Upper lobe of left lung (tissue), 6 donors: ENCODE measurements around the gene BLOC1S3. TPM values are rescaled to one million over a fixed set of nuclear protein-coding genes. Genes with fewer than 3 reads are reported as not detected.

ENCODE experiments used
- ATAC-seq, 2 donors: fragments of 200-7000 bp; cut with Tn5 transposase; one replicate each; pipeline ENCODE4 v1.9.1; 2022; ENCODE audit warnings: mild to moderate bottlenecking in 2 of 2, moderate library complexity in 2 of 2; ENCODE audit not compliant: low FRiP score in 2 of 2
- DNase-seq, 2 donors: peaks; one replicate each; pipeline ENCODE4 v3.0.0-alpha.2; 2019 to 2020
- H3K27ac ChIP-seq, 4 donors: fragments of 200-600 bp; sonication (generic); one replicate each; pipeline ENCODE4 v1.5.1; 2016 to 2019
- H3K27me3 ChIP-seq, 4 donors: fragments of 200-600 bp; sonication (generic); one replicate each; pipeline ENCODE4 v1.5.1; 2017 to 2019
- H3K36me3 ChIP-seq, 4 donors: fragments of 200-600 bp; sonication (generic); one replicate each; pipeline ENCODE4 v1.5.1; 2016 to 2019
- H3K4me1 ChIP-seq, 4 donors: fragments of 200-600 bp; sonication (generic); one replicate each; pipeline ENCODE4 v1.5.1; 2018 to 2019
- H3K4me3 ChIP-seq, 4 donors: fragments of 200-600 bp; sonication (generic); one replicate each; pipeline ENCODE4 v1.5.1; 2017 to 2019; ENCODE audit warnings: mild to moderate bottlenecking in 2 of 4, moderate library complexity in 1 of 4
- H3K9me3 ChIP-seq, 4 donors: fragments of 200-600 bp; sonication (generic); one replicate each; pipeline ENCODE4 v1.5.1; 2018 to 2019
- EP300 ChIP-seq, 4 donors: sonication (generic); formaldehyde crosslinking; IDR thresholded peaks; one replicate each; pipeline ENCODE4 v1.5.1; 2017; ENCODE audit warnings: antibody characterized with exemption in 4 of 4, control low read depth in 2 of 4
- POLR2A ChIP-seq, 4 donors: fragments of 450-650 bp; IDR thresholded peaks; one replicate each; pipeline ENCODE4 v1.5.1; 2016 to 2017; ENCODE audit warnings: antibody characterized with exemption in 4 of 4, mild to moderate bottlenecking in 2 of 4
- POLR2AphosphoS5 ChIP-seq, 2 donors: sonication (generic); formaldehyde crosslinking; IDR thresholded peaks; one replicate each; pipeline ENCODE4 v1.5.1; 2017; ENCODE audit warnings: antibody characterized with exemption in 2 of 2
- WGBS, 2 donors: methylation state at CpG; one replicate each; pipeline ENCODE4 v1.1.5; 2017 to 2018; 5-methylcytosine and 5-hydroxymethylcytosine counted together
- total RNA-seq, 6 donors: library from RNA; depleted of rRNA in 4 of 6; stranded (reverse); fragments of >200 nt in 4 of 6; gene quantifications; one replicate each; pipeline versions ENCODE4 v1.1.0 to v1.2.1, GENCODE V29; 2016 to 2021
- TF ChIP-seq, protein P1 (sequence below), 6 experiments: fragments of 450-650 bp in 4 of 6; fragments of 200-600 bp in 2 of 6; sonication (generic) in 2 of 6; IDR thresholded peaks; one replicate each; pipeline ENCODE4 v1.5.1; 2016 to 2019; ENCODE audit warnings: antibody characterized with exemption in 6 of 6
- donor health status: DM: no; HTN: no; CAD: no; lungs with moderate emphysema.
- donor health status: DM: no; HTN: yes; CAD: no; lungs with severe emphysema.

The BLOC1S3 gene
- total RNA-seq, 6 donors from 2014 or later: 4.7 to 34.6 (median 18.6) TPM

DNA sequence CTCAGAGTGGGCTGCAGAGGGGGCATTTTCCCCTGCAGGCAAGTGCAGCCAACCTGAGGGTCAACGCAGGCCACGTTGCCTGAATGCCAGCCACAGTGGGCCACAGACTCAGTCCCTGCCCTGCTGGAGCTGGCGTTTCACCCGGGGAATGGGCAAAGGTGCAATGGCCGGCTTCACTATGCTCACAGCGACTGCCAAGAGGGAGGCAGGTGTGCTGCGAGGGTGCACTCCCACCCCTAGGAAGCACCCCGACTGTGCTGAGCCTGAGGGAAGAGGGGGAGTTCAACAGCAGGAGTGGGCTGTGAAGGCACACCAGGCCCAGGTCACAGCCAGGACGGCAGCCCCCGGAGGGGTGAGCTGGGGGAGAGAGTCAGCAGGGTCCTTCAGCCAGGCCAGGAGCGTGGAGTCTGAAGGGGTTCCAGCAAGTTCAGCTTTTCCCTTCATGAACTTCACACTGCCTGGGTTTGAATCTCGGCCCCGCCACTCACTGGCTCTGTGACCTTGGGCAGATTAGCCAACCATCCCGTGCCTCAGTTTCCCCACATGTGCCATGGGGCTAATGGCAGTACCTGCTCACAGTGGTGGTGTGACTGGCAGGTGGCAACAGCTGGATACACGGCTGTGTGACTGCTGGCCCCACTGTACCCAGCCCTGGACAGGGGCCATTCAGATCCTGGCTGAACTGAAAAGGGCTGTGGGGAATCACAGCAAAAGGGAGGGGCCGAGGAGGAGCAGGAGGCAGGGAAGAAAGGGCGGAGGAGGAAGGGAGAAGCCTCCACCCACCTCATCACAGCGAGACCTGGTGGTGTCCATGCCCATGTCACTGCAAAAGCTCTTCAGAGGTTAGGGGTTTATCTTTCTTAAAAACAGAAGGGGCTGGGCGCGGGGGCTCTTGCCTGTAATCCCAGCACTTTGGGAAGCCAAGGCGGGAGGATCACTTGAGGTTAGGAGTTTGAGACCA lies 8.2 kb upstream of the BLOC1S3 start:
- Histone ChIP-seq H3K27ac (peak overlapping the region in 3 of 4 donors; percentile 35 to 64 (median 38)), H3K4me3 (no peak overlapping the region), H3K27me3 (no peaks in the 10 kb centered on the region), H3K9me3 (no peaks in the 10 kb centered on the region), H3K36me3 (no peaks in the 10 kb centered on the region), H3K4me1 (peaks cover 19 to 39% (median 26%) of the 10 kb centered on the region in 4 donors)
- 78 to 80% methylated on average over 15 to 19 of the region's 21 CpGs for WGBS, 2 donors
- ATAC-seq: no peak
- peak in 1 of 2 donors; percentile 44 for DNase-seq
- TF ChIP-seq EP300 (IDR thresholded peaks at IDR 0.05): no peak
- no peak for TF ChIP-seq POLR2A (IDR thresholded peaks at IDR 0.05)
- TF ChIP-seq, protein P1, sequence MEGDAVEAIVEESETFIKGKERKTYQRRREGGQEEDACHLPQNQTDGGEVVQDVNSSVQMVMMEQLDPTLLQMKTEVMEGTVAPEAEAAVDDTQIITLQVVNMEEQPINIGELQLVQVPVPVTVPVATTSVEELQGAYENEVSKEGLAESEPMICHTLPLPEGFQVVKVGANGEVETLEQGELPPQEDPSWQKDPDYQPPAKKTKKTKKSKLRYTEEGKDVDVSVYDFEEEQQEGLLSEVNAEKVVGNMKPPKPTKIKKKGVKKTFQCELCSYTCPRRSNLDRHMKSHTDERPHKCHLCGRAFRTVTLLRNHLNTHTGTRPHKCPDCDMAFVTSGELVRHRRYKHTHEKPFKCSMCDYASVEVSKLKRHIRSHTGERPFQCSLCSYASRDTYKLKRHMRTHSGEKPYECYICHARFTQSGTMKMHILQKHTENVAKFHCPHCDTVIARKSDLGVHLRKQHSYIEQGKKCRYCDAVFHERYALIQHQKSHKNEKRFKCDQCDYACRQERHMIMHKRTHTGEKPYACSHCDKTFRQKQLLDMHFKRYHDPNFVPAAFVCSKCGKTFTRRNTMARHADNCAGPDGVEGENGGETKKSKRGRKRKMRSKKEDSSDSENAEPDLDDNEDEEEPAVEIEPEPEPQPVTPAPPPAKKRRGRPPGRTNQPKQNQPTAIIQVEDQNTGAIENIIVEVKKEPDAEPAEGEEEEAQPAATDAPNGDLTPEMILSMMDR (IDR thresholded peaks at IDR 0.05): no peak
- TF ChIP-seq POLR2AphosphoS5 (IDR thresholded peaks at IDR 0.05): no peak

DNA sequence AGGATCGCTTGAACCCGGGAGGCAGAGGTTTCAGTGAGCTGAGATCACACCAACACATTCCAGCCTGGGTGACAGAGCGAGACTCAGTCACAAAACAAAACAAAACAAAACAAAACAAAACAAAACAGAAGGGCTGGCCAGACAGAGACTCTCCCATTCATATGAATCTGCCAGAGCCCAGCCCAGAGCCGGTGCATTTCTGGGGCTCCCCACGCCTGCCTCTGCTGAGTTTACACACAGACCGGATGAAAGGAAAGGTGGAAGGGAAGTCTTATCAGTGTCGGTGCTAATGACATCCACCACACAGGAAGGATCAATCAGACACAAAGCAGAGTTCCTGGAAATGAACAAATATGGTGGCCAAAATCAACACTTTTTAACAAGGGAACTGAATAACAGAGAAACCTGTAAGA lies 7.4 kb upstream of the BLOC1S3 start:
- Histone ChIP-seq H3K27ac (peak overlapping the region in 3 of 4 donors; percentile 35 to 75 (median 38)), H3K4me1 (peaks cover 19 to 39% (median 26%) of the 10 kb centered on the region in 4 donors), H3K4me3 (no peak overlapping the region), H3K9me3 (no peaks in the 10 kb centered on the region), H3K36me3 (no peaks in the 10 kb centered on the region), H3K27me3 (no peaks in the 10 kb centered on the region)
- 33 to 40% methylated on average over 7 of the region's 7 CpGs for WGBS, 2 donors
- no peak for DNase-seq
- TF ChIP-seq POLR2AphosphoS5 (IDR thresholded peaks at IDR 0.05) (no peak), EP300 (IDR thresholded peaks at IDR 0.05) (no peak), POLR2A (IDR thresholded peaks at IDR 0.05) (no peak)
- TF ChIP-seq, protein P1 (IDR thresholded peaks at IDR 0.05): no peak
- no peak for ATAC-seq

DNA sequence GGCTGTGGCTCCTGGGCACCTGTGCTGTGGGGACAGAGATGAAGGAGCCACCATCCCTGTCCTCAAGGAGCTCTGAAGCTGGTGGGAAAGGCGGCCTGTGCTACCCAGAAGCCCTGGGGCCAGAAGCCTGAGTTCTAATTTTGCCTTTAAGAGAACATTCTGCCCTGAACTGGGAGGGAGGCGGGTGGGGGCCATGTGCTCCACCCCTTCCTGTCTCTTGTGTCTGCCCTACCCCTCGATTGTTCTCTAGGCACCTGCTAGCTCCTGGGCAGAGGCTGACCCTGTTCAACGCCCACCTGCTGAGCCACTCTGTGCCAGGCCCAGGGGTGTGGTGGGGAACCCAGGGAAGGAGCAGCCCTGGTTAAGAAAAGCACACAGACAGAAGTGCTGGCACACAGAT lies 6.4 kb upstream of the BLOC1S3 start:
- DNase-seq: no peak
- WGBS, 2 donors: 51 to 64% methylated on average over 4 of the region's 4 CpGs
- Histone ChIP-seq H3K36me3 (no peaks in the 10 kb centered on the region), H3K27me3 (no peaks in the 10 kb centered on the region), H3K9me3 (no peaks in the 10 kb centered on the region), H3K4me3 (no peak overlapping the region), H3K27ac (peak overlapping the region in 2 of 4 donors; percentile 27 to 44), H3K4me1 (peaks cover 20 to 36% (median 25%) of the 10 kb centered on the region in 4 donors)
- TF ChIP-seq POLR2A (IDR thresholded peaks at IDR 0.05) (no peak), EP300 (IDR thresholded peaks at IDR 0.05) (no peak), POLR2AphosphoS5 (IDR thresholded peaks at IDR 0.05) (no peak)
- TF ChIP-seq, protein P1 (IDR thresholded peaks at IDR 0.05): no peak
- no peak for ATAC-seq

DNA sequence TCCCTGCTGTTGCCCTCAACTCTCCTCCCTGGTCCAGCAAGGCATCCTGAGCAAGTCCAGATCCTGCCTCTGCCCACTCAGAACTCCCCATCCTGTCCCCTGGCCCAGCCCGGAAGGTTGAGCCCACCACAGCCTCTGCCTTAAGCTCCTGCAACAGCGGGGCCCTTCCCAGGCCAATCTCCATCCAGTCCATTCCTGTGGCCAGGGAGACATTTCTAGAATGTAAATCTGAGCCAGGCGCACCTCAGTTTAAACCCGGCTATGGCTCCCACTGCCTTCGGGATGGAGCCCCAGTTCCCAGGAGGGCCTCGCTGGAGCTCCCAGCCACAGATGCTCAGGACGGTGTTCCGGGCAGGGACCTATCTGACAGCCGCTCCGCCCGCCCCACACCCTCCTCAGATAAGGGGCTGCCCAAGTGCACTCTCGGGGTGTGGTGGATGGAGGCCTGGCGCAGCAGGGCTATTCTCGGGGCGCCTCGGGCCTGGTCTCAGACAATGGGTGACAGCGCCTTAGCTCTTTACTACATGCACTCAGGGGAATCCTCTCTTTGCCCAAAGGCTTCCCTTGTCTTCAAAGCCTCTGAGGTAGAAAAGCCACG lies 5.9 kb upstream of the BLOC1S3 start:
- H3K4me3 ChIP-seq: no peak overlapping the region
- ATAC-seq (no peak), DNase-seq (no peak)
- H3K4me1 ChIP-seq: peaks cover 25 to 36% (median 29%) of the 10 kb centered on the region in 4 donors
- no peaks in the 10 kb centered on the region for H3K9me3 ChIP-seq
- peak overlapping the region in 2 of 4 donors; percentile 27 to 44 for H3K27ac ChIP-seq
- WGBS, 2 donors: 91 to 97% methylated on average over 13 to 14 of the region's 18 CpGs
- TF ChIP-seq EP300 (IDR thresholded peaks at IDR 0.05) (no peak), POLR2AphosphoS5 (IDR thresholded peaks at IDR 0.05) (no peak), POLR2A (IDR thresholded peaks at IDR 0.05) (no peak)
- TF ChIP-seq, protein P1 (IDR thresholded peaks at IDR 0.05): no peak
- H3K27me3 ChIP-seq: no peaks in the 10 kb centered on the region
- H3K36me3 ChIP-seq: no peaks in the 10 kb centered on the region
